ENCODE results near the gene BCR.
A peak's percentile ranks its signal among the peaks of the same experiment; 100 is the strongest.

BCR gene

GRCh38 chr22:23277583-23278295 lies 97.4 kb downstream of the BCR start:
- DNase-seq = no peak

- DNase-seq = no peak
These were observed 98.8 kb downstream of the BCR start for GRCh38 chr22:23278883-23279675.

- DNase-seq = no peak
These were observed 99.5 kb downstream of the BCR start for GRCh38 chr22:23279781-23280180.

- no peak for DNase-seq
These were observed 100.2 kb downstream of the BCR start for GRCh38 chr22:23280356-23281052.

GRCh38 chr22:23281053-23281405 lies 100.7 kb downstream of the BCR start:
- no peak for DNase-seq

- peak; percentile 89 for DNase-seq
These were observed 101.2 kb downstream of the BCR start for GRCh38 chr22:23281406-23282088.

GRCh38 chr22:23282089-23282501 lies 101.8 kb downstream of the BCR start:
- no peak for DNase-seq

- DNase-seq = no peak
These were observed 102.2 kb downstream of the BCR start for GRCh38 chr22:23282516-23282915.

- no peak for DNase-seq
These were observed 102.7 kb downstream of the BCR start for GRCh38 chr22:23282986-23283385.

GRCh38 chr22:23283591-23284503 lies 103.5 kb downstream of the BCR start:
- no peak for DNase-seq

- DNase-seq = no peak
These were observed 104.3 kb downstream of the BCR start for GRCh38 chr22:23284504-23285033.

GRCh38 chr22:23285236-23285635 lies 104.9 kb downstream of the BCR start:
- no peak for DNase-seq

- DNase-seq = no peak
These were observed 105.4 kb downstream of the BCR start for GRCh38 chr22:23285734-23286133.

- DNase-seq = no peak
These were observed 106.0 kb downstream of the BCR start for GRCh38 chr22:23286296-23286695.

- no peak for DNase-seq
These were observed 107.1 kb downstream of the BCR start for GRCh38 chr22:23287136-23288095.

- DNase-seq = no peak
These were observed 108.2 kb downstream of the BCR start for GRCh38 chr22:23288301-23289129.

- no peak for DNase-seq
These were observed 108.8 kb downstream of the BCR start for GRCh38 chr22:23289130-23289503.

- peak; percentile 58 for DNase-seq
These were observed 109.8 kb downstream of the BCR start for GRCh38 chr22:23289851-23290724.

All from right hindlimb (tissue), 1 donor.